HCT116 (cell line): Measurements from ENCODE around the gene TRPM7. TPM values are rescaled to one million over a fixed set of nuclear protein-coding genes. Genes with fewer than 3 reads are reported as not detected.

Experiments used
- ATAC-seq: fragments of 200-7000 bp; cut with Tn5 transposase; 2 replicates; pipeline ENCODE4 v1.9.1; 2020; ENCODE audit warnings: mild to moderate bottlenecking, moderate library complexity
- BruUV-seq: library from RNA; stranded (reverse); fragments of 400-500 nt; replicated peaks from 2 replicates; lab custom pipeline; 2021; lab: Mats Ljungman, UMichigan
- CTCF ChIA-PET: fragments of 300-600 bp; sonication (Branson Sonifier 250); formaldehyde crosslinking; loops from one replicate; lab custom pipeline; 2021; ENCODE audit warnings: antibody characterized with exemption; lab: Charles Lee
- POLR2A ChIA-PET: fragments of 300-600, 350-600 bp; sonication (Branson Sonifier 250); formaldehyde crosslinking; loops from one replicate; lab custom pipeline; 2021; ENCODE audit warnings: antibody characterized with exemption; lab: Charles Lee
- RAD21 ChIA-PET, 2 experiments: fragments of 300-600 bp; sonication (Branson Sonifier 250); formaldehyde crosslinking; loops; one replicate each; lab custom pipeline; 2023; ENCODE audit warnings: low total read pairs in 2 of 2; ENCODE audit not compliant: uncharacterized antibody in 2 of 2, unreplicated experiment in 2 of 2, low non-redundant PET in 1 of 2; lab: Charles Lee
- DNase-seq: peaks from one replicate; pipeline ENCODE4 v3.0.0-alpha.2; 2010; ENCODE audit warnings: low read depth, low spot score
- H2AFZ ChIP-seq: fragments of 200-600 bp; shearing (Covaris generic), sonication (generic); 2 replicates; pipeline ENCODE4 v1.6.1; 2017; ENCODE audit warnings: low read depth, mixed run types, mixed read lengths, antibody characterized with exemption, low read length; ENCODE audit not compliant: poor library complexity, severe bottlenecking
- H3K27ac ChIP-seq: 2 replicates; pipeline ENCODE4 v1.5.1; 2012; ENCODE audit warnings: low read depth, low read length
- H3K27me3 ChIP-seq: fragments of 200-600 bp; sonication (generic); 2 replicates; pipeline ENCODE4 v1.6.1; 2016; ENCODE audit warnings: mixed run types, low read length, mixed read lengths; ENCODE audit not compliant: insufficient read depth
- H3K36me3 ChIP-seq, 2 experiments: fragments of 200-500 bp in 1 of 2; fragments of 200-600 bp in 1 of 2; sonication (Bioruptor generic) in 1 of 2; sonication (generic) in 1 of 2; 2 replicates each; pipeline versions ENCODE4 v1.5.1 to v1.6.1; 2014 to 2016; ENCODE audit warnings: low read length in 2 of 2, inconsistent platforms in 1 of 2, mixed read lengths in 1 of 2, mixed run types in 1 of 2; ENCODE audit not compliant: insufficient read depth in 2 of 2, control insufficient read depth in 1 of 2
- H3K4me1 ChIP-seq, 2 experiments: fragments of 200-600 bp in 1 of 2; sonication (generic) in 1 of 2; 2 replicates each; pipeline versions ENCODE4 v1.5.1 to v1.6.1; 2012 to 2017; ENCODE audit warnings: low read length in 2 of 2, inconsistent platforms in 1 of 2, mild to moderate bottlenecking in 1 of 2, mixed read lengths in 1 of 2, mixed run types in 1 of 2, moderate library complexity in 1 of 2; ENCODE audit not compliant: insufficient read depth in 2 of 2, control insufficient read depth in 1 of 2
- H3K4me2 ChIP-seq: fragments of 200-600 bp; sonication (generic); 2 replicates; pipeline ENCODE4 v1.6.1; 2017; ENCODE audit warnings: mixed run types, low read length, mixed read lengths
- H3K4me3 ChIP-seq, 2 experiments: fragments of 200-600 bp in 1 of 2; sonication (generic) in 1 of 2; replicated peaks in 1 of 2; 2 replicates each; pipeline ENCODE4 v1.5.1; 2011 to 2016; ENCODE audit warnings: low read length in 2 of 2, control low read depth in 1 of 2, low read depth in 1 of 2, mild to moderate bottlenecking in 1 of 2, mixed read lengths in 1 of 2, mixed run types in 1 of 2
- H3K79me2 ChIP-seq: fragments of 200-600 bp; sonication (generic); 2 replicates; pipeline ENCODE4 v1.6.1; 2017; ENCODE audit warnings: mild to moderate bottlenecking, mixed run types, low read length, moderate library complexity, mixed read lengths; ENCODE audit not compliant: insufficient read depth
- H3K9ac ChIP-seq: fragments of 200-600 bp; sonication (generic); 2 replicates; pipeline ENCODE4 v1.6.1; 2016; ENCODE audit warnings: low read length, mixed read lengths
- H3K9me2 ChIP-seq: fragments of 200-600 bp; sonication (generic), shearing (Covaris generic); 2 replicates; pipeline ENCODE4 v1.6.1; 2017; ENCODE audit warnings: mixed run types, mild to moderate bottlenecking, moderate library complexity; ENCODE audit not compliant: insufficient read depth
- H3K9me3 ChIP-seq, 2 experiments: fragments of 200-500 bp in 1 of 2; fragments of 200-600 bp in 1 of 2; sonication (Bioruptor generic) in 1 of 2; sonication (generic) in 1 of 2; 2 replicates each; pipeline ENCODE4 v1.6.1; 2014 to 2017; ENCODE audit warnings: low read length in 2 of 2, mixed read lengths in 2 of 2, inconsistent platforms in 1 of 2, low read depth in 1 of 2, mild to moderate bottlenecking in 1 of 2, mixed run types in 1 of 2, moderate library complexity in 1 of 2; ENCODE audit not compliant: control insufficient read depth in 1 of 2, insufficient read depth in 1 of 2
- H4K20me1 ChIP-seq: fragments of 200-600 bp; sonication (generic), shearing (Covaris generic); 2 replicates; pipeline ENCODE4 v1.6.1; 2017; ENCODE audit warnings: mixed run types, mild to moderate bottlenecking, moderate library complexity; ENCODE audit not compliant: insufficient read depth
- CBX3 ChIP-seq: IDR thresholded peaks from 2 replicates; pipeline ENCODE4 v1.6.1; 2012; ENCODE audit warnings: low read depth
- ELF1 ChIP-seq: IDR thresholded peaks from 2 replicates; pipeline ENCODE4 v1.6.1; 2012; ENCODE audit warnings: low read depth, borderline replicate concordance
- EZH2 ChIP-seq: fragments of 200-600 bp; sonication (generic); IDR thresholded peaks from 2 replicates; pipeline ENCODE4 v1.6.1; 2017; ENCODE audit warnings: antibody characterized with exemption, mixed run types
- FOSL1 ChIP-seq: IDR thresholded peaks from 2 replicates; pipeline ENCODE4 v1.6.1; 2012; ENCODE audit warnings: low read depth
- JUND ChIP-seq: IDR thresholded peaks from 2 replicates; pipeline ENCODE4 v1.6.1; 2012
- POLR2AphosphoS5 ChIP-seq: IDR thresholded peaks from 2 replicates; pipeline ENCODE4 v1.6.1; 2011; ENCODE audit warnings: mild to moderate bottlenecking, low read depth, low read length, moderate library complexity
- SP1 ChIP-seq: IDR thresholded peaks from 2 replicates; pipeline ENCODE4 v1.6.1; 2012; ENCODE audit warnings: low read depth
- TCF7L2 ChIP-seq: IDR thresholded peaks from 2 replicates; pipeline ENCODE4 v1.7.0; 2011; ENCODE audit warnings: borderline replicate concordance, inconsistent platforms; ENCODE audit not compliant: insufficient read depth, insufficient read length; ENCODE audit errors: extremely low read depth
- ZFX ChIP-seq: fragments of 450-650 bp; IDR thresholded peaks from 2 replicates; pipeline ENCODE4 v1.6.1; 2017
- ZNF274 ChIP-seq: fragments of 200-500 bp; sonication (Bioruptor generic); IDR thresholded peaks from 2 replicates; pipeline ENCODE4 v1.6.1; 2014; ENCODE audit warnings: mild to moderate bottlenecking, low read depth, low read length, inconsistent platforms
- intact Hi-C: fragments of 100-400 bp; cut with micrococcal nuclease; formaldehyde crosslinking; loops from 2 replicates; pipeline ENCODE4 v1.10.0; 2022
- total RNA-seq: library from RNA; stranded (reverse); gene quantifications from one replicate; pipeline ENCODE4 v1.2.1, GENCODE V29; 2021; ENCODE audit not compliant: unreplicated experiment
- TF ChIP-seq, protein P1 (sequence below): IDR thresholded peaks from 2 replicates; pipeline ENCODE4 v1.6.1; 2011; ENCODE audit warnings: mild to moderate bottlenecking, low read length, moderate library complexity; ENCODE audit not compliant: insufficient replicate concordance; ENCODE audit errors: extremely low read depth
- TF ChIP-seq, protein P2 (sequence below): IDR thresholded peaks from 2 replicates; pipeline ENCODE4 v1.6.1; 2012
- TF ChIP-seq, protein P3 (sequence below): IDR thresholded peaks from 2 replicates; pipeline ENCODE4 v1.6.1; 2012; ENCODE audit warnings: low read depth
- TF ChIP-seq, protein P4 (sequence below), 3 experiments: fragments of 200-600 bp in 1 of 3; sonication (generic) in 1 of 3; IDR thresholded peaks in 2 of 3; conservative IDR thresholded peaks in 1 of 3; 2 replicates each; pipeline ENCODE4 v1.5.1; 2012 to 2017; ENCODE audit warnings: low read depth in 2 of 3, low read length in 2 of 3, antibody characterized with exemption in 1 of 3, borderline replicate concordance in 1 of 3, control low read depth in 1 of 3, mild to moderate bottlenecking in 1 of 3, mixed read lengths in 1 of 3, mixed run types in 1 of 3, moderate library complexity in 1 of 3; ENCODE audit not compliant: insufficient read depth in 1 of 3

The TRPM7 gene
- total RNA-seq, 1 experiment from 2014 or later, result 26.3 TPM

DNA sequence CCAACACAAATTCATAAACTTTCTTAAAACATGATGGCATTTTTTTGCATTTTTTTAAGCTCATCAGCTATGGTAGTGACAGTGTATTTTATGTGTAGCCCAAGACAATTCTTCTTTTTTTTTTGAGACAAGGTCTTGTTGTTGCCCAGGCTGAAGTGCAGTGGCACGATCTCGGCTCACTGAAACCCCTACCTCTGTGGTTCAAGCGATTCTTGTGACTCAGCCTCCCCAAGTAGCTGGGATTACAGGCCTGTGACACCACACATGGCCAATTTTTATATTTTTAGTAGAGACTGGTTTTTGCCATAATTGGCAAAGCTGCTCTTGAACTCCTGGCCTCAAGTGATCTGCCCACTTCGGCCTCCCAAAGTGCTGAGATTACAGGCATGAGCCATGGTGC lies 122.8 kb downstream of the TRPM7 start (continued):
- no peak for TF ChIP-seq POLR2AphosphoS5
- TF ChIP-seq ZNF274, result no peak
- no peak for TF ChIP-seq EZH2
- TF ChIP-seq, protein P1, sequence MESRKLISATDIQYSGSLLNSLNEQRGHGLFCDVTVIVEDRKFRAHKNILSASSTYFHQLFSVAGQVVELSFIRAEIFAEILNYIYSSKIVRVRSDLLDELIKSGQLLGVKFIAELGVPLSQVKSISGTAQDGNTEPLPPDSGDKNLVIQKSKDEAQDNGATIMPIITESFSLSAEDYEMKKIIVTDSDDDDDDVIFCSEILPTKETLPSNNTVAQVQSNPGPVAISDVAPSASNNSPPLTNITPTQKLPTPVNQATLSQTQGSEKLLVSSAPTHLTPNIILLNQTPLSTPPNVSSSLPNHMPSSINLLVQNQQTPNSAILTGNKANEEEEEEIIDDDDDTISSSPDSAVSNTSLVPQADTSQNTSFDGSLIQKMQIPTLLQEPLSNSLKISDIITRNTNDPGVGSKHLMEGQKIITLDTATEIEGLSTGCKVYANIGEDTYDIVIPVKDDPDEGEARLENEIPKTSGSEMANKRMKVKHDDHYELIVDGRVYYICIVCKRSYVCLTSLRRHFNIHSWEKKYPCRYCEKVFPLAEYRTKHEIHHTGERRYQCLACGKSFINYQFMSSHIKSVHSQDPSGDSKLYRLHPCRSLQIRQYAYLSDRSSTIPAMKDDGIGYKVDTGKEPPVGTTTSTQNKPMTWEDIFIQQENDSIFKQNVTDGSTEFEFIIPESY, result no peak

DNA sequence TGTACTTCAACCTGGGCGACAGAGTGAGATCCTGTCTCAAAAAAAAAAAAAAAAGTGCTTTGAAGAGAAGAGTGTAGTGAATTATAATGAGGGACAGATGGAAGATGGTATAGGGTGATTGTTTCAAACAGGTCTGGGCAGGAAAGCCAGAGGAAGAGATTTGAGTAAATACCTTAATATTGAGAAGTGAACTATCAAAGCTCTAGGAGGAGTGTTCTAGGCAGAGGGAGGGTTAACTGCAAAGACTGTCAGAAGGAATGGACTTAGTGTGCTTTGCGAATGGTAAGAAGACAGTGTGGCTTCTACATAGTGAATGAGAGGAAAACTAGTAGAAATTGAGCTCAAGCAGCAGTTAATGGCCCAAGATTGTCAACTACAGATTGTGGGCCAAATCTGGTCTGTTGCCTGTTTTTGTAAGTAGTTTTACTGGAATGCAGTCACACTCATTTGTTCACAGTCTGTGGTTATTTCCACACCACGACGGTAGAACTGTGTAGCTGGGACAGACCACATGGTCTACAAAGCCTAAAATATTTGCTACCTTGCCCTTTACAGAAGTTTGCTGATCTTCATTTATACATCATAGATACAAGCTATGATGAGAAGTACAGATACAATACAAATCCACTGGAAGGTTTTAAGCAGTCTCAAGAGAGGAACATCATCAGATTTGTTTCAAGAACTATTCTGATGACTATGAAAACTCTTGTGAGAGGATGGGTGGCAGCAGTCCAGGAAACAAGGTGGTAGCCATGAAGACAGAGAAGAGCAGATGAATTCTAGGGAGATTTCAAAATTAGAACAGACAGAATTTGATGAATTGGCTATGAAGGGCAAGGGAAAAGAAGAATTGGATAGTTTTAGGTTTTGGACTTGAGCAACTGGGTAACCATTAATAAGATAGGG lies 123.6 kb downstream of the TRPM7 start:
- no peak overlapping the region for H3K27ac ChIP-seq
- CTCF ChIA-PET, result no interaction called here
- no peak for TF ChIP-seq ZNF274
- no peak for TF ChIP-seq POLR2AphosphoS5
- TF ChIP-seq SP1, result no peak
- TF ChIP-seq, protein P2, sequence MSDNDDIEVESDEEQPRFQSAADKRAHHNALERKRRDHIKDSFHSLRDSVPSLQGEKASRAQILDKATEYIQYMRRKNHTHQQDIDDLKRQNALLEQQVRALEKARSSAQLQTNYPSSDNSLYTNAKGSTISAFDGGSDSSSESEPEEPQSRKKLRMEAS, result no peak
- no peak for TF ChIP-seq ZFX
- TF ChIP-seq, protein P3, sequence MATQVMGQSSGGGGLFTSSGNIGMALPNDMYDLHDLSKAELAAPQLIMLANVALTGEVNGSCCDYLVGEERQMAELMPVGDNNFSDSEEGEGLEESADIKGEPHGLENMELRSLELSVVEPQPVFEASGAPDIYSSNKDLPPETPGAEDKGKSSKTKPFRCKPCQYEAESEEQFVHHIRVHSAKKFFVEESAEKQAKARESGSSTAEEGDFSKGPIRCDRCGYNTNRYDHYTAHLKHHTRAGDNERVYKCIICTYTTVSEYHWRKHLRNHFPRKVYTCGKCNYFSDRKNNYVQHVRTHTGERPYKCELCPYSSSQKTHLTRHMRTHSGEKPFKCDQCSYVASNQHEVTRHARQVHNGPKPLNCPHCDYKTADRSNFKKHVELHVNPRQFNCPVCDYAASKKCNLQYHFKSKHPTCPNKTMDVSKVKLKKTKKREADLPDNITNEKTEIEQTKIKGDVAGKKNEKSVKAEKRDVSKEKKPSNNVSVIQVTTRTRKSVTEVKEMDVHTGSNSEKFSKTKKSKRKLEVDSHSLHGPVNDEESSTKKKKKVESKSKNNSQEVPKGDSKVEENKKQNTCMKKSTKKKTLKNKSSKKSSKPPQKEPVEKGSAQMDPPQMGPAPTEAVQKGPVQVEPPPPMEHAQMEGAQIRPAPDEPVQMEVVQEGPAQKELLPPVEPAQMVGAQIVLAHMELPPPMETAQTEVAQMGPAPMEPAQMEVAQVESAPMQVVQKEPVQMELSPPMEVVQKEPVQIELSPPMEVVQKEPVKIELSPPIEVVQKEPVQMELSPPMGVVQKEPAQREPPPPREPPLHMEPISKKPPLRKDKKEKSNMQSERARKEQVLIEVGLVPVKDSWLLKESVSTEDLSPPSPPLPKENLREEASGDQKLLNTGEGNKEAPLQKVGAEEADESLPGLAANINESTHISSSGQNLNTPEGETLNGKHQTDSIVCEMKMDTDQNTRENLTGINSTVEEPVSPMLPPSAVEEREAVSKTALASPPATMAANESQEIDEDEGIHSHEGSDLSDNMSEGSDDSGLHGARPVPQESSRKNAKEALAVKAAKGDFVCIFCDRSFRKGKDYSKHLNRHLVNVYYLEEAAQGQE, result no peak
- TF ChIP-seq EZH2, result no peak
- no peak for TF ChIP-seq JUND
- TF ChIP-seq FOSL1, result no peak
- TF ChIP-seq ELF1, result no peak
- TF ChIP-seq CBX3, result no peak
- TF ChIP-seq, protein P4, sequence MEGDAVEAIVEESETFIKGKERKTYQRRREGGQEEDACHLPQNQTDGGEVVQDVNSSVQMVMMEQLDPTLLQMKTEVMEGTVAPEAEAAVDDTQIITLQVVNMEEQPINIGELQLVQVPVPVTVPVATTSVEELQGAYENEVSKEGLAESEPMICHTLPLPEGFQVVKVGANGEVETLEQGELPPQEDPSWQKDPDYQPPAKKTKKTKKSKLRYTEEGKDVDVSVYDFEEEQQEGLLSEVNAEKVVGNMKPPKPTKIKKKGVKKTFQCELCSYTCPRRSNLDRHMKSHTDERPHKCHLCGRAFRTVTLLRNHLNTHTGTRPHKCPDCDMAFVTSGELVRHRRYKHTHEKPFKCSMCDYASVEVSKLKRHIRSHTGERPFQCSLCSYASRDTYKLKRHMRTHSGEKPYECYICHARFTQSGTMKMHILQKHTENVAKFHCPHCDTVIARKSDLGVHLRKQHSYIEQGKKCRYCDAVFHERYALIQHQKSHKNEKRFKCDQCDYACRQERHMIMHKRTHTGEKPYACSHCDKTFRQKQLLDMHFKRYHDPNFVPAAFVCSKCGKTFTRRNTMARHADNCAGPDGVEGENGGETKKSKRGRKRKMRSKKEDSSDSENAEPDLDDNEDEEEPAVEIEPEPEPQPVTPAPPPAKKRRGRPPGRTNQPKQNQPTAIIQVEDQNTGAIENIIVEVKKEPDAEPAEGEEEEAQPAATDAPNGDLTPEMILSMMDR (IDR thresholded peaks at IDR 0.05 in 2 of 3, conservative IDR thresholded peaks at IDR 0.05 in 1 of 3; ENCODE audit: borderline replicate concordance in 1 of 3, insufficient read depth in 1 of 3, low read depth in 2 of 3, low read length in 2 of 3), result no peak
- no peak for TF ChIP-seq TCF7L2
- TF ChIP-seq, all 23 proteins: peak for 0
- no peak overlapping the region for H3K4me3 ChIP-seq
- H4K20me1 ChIP-seq, result no peaks in the 10 kb centered on the region
- DNase-seq (no peak), ATAC-seq (no peak)
- H3K79me2 ChIP-seq, result no peaks in the 10 kb centered on the region
- no peaks in the 10 kb centered on the region for H3K27me3 ChIP-seq
- H2AFZ ChIP-seq, result no peak overlapping the region
- no peaks in the 10 kb centered on the region for H3K9me2 ChIP-seq
- intact Hi-C loops, result no loop called here
- H3K36me3 ChIP-seq, result peaks cover 2 to 4% of the 10 kb centered on the region in 2 experiments; a peak in 2 of 4 replicates
- no peak overlapping the region for H3K4me2 ChIP-seq
- RAD21 ChIA-PET, result interaction anchor here in 1 of 2 experiments (0.6 kb wide), 1 partner anchor 819 kb away, joined by 3 read pairs; no protein-coding TSS in a partner anchor
- H3K9ac ChIP-seq, result no peak overlapping the region
- H3K4me1 ChIP-seq, result no peaks in the 10 kb centered on the region
- no TSS peak for BruUV-seq
- POLR2A ChIA-PET, result no interaction called here
- H3K9me3 ChIP-seq, result no peaks in the 10 kb centered on the region
